ENCODE results near the gene CLCNKA. TPM values are rescaled to one million over a fixed set of nuclear protein-coding genes. Genes with fewer than 3 reads are reported as not detected.

The CLCNKA gene
- total and polyA plus RNA-seq, 2 of the 8 experiments (the other 6 are each of a cell fraction or from before 2014, with no cell fraction given): 0.95 to 2.0 TPM

DNA sequence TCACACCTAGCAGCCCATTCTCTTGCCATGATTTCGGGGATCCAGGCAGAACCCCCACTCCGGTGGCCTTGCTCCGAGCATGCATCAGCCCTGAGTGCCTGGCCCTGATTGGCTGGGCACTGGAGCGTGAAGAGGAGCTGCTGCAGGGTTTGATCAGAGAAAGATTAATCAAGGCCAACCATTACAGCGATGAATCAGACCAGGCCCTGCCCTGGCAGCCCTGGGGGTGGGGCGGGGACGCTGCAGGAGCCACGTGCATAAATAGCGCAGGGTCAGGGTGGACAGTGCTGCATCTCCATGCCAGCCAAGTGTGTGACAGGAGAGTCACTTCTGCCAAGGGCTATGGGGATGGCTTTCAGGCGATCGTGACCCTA is 55.0 kb downstream of the CLCNKA start:
- no peak overlapping the region for H3K56ac ChIP-seq (replicated peaks; ENCODE audit: insufficient read length, low read depth, low read length)
- no peak overlapping the region for H3K27ac ChIP-seq (ENCODE audit: low read depth, low read length)

More for the DNA sequence above, 55.0 kb downstream of the CLCNKA start:
- Histone ChIP-seq H3K9me3 (ENCODE audit: insufficient read depth in 2 of 2, low read depth in 1 of 2, low read length in 1 of 2) (no peaks in the 10 kb centered on the region), H3K4me3 (ENCODE audit: extremely low read depth in 1 of 4, insufficient read depth in 2 of 4, low read depth in 3 of 4, low read length in 4 of 4) (no peak overlapping the region), H3K14ac (ENCODE audit: insufficient read length) (no peak overlapping the region), H3K36me3 (ENCODE audit: control insufficient read depth in 2 of 4, insufficient read depth in 4 of 4, low read length in 3 of 4) (no peaks in the 10 kb centered on the region), H3K79me1 (ENCODE audit: low read depth, low read length) (no peaks in the 10 kb centered on the region), H3K23me2 (ENCODE audit: low read depth, low read length) (peaks cover 11% of the 10 kb centered on the region), H3K27me3 (replicated peaks in 1 of 4; ENCODE audit: control insufficient read depth in 3 of 4, extremely low read depth in 1 of 4, insufficient read depth in 3 of 4, low read length in 3 of 4) (peaks cover 4 to 36% (median 30%) of the 10 kb centered on the region in 4 experiments), H2AFZ (ENCODE audit: low read length) (no peak overlapping the region), H3K4me2 (ENCODE audit: insufficient read depth in 1 of 2, low read depth in 2 of 2, low read length in 2 of 2) (no peak overlapping the region), H2BK120ac (replicated peaks; ENCODE audit: low read depth, low read length) (no peak overlapping the region), H3K9ac (replicated peaks in 1 of 4; ENCODE audit: extremely low read depth in 1 of 4, low read depth in 3 of 4, low read length in 3 of 4) (no peak overlapping the region), H3K18ac (ENCODE audit: extremely low read depth, low read length) (no peak overlapping the region), H3K79me2 (ENCODE audit: control insufficient read depth in 1 of 2, insufficient read depth in 2 of 2, low read length in 2 of 2) (no peaks in the 10 kb centered on the region), H2BK5ac (ENCODE audit: low read depth, low read length) (no peak overlapping the region), H2BK12ac (ENCODE audit: low read depth, low read length) (no peak overlapping the region), H3K4me1 (replicated peaks in 1 of 4; ENCODE audit: control insufficient read depth in 3 of 4, insufficient read depth in 4 of 4, low read length in 3 of 4) (peaks cover 2 to 25% (median 10%) of the 10 kb centered on the region in 4 experiments), H4K91ac (replicated peaks; ENCODE audit: insufficient read length, low read length) (no peak overlapping the region), H2AK5ac (ENCODE audit: low read depth, low read length) (no peak overlapping the region), H3K23ac (ENCODE audit: insufficient read length) (no peak overlapping the region), H2BK15ac (ENCODE audit: low read length) (no peak overlapping the region), H2BK20ac (ENCODE audit: low read length) (no peak overlapping the region), H4K8ac (ENCODE audit: extremely low read depth, insufficient read depth, low read length) (no peak overlapping the region), H4K5ac (ENCODE audit: insufficient read length, low read depth, low read length) (no peak overlapping the region), H4K20me1 (replicated peaks in 1 of 2; ENCODE audit: control insufficient read depth in 1 of 2, insufficient read depth in 2 of 2, low read length in 2 of 2) (peaks cover 1 to 9% of the 10 kb centered on the region in 2 experiments), H3K4ac (replicated peaks; ENCODE audit: insufficient read length, low read depth, low read length) (no peak overlapping the region)
- WGBS, 2 experiments (ENCODE audit: extremely low coverage in 1 of 2, insufficient coverage in 1 of 2, insufficient read length in 1 of 2, insufficient replicate concordance in 2 of 2, low coverage in 1 of 2, low lambda C conversion rate in 2 of 2, missing lambda C conversion rate in 1 of 2): 85% methylated on average over 11 of the region's 11 CpGs; no CpG with 5 or more reads in 1 of the 2 experiments
- TF ChIP-seq POLR2A (IDR thresholded peaks at IDR 0.05; ENCODE audit: control extremely low read depth in 1 of 2, low read depth in 2 of 2, low read length in 2 of 2) (no peak), NANOG (IDR thresholded peaks at IDR 0.05; ENCODE audit: insufficient read depth, low read depth, low read length, poor library complexity, severe bottlenecking) (no peak), KDM4A (IDR thresholded peaks at IDR 0.05; ENCODE audit: low read depth, low read length, severe bottlenecking) (no peak), CTBP2 (IDR thresholded peaks at IDR 0.05; ENCODE audit: borderline replicate concordance, insufficient read depth, insufficient read length, low read length) (no peak), BRCA1 (IDR thresholded peaks at IDR 0.05; ENCODE audit: low read depth, low read length) (no peak), KDM1A (IDR thresholded peaks at IDR 0.05; ENCODE audit: borderline replicate concordance, low read length) (no peak), SIX5 (IDR thresholded peaks at IDR 0.05; ENCODE audit: low read depth, low read length) (no peak)
- POLR2A ChIA-PET (ENCODE audit: partially characterized antibody): no interaction called here
- DNase-seq (ENCODE audit: low read depth in 1 of 2, low spot score in 2 of 2): no peak
- CTCF ChIA-PET (ENCODE audit: partially characterized antibody): interaction anchor here (1.7 to 21.9 kb wide), 10 partner anchors 9 to 166 kb away, joined by 5 to 569 read pairs (median 80); partner anchors contain the start of gene EPHA2
- no peak for FAIRE-seq
